SJSA1 (cell line): ENCODE measurements around the gene STRBP. TPM values are rescaled to one million over a fixed set of nuclear protein-coding genes. Genes with fewer than 3 reads are reported as not detected.
"Not testable (repeated sequence)": the region's sequence is repeated elsewhere in the genome, so short reads cannot be mapped to it uniquely, and the experiment has no call there.

Source experiments
- DNase-seq, 2 experiments: peaks; one replicate each; pipeline ENCODE4 v3.0.0-alpha.2; 2015 to 2020; ENCODE audit warnings: low spot score in 2 of 2, low read depth in 1 of 2
- H3K27ac ChIP-seq: fragments of 250-450 bp; sonication (Bioruptor Pico); 2 replicates; pipeline ENCODE4 v1.5.1; 2020; ENCODE audit warnings: mild to moderate bottlenecking, moderate library complexity
- H3K27me3 ChIP-seq: fragments of 250-450 bp; sonication (Bioruptor Pico); replicated peaks from 2 replicates; pipeline ENCODE4 v1.5.1; 2020; ENCODE audit warnings: mild to moderate bottlenecking, moderate library complexity
- H3K36me3 ChIP-seq: fragments of 250-450 bp; sonication (Bioruptor Pico); 2 replicates; pipeline ENCODE4 v1.5.1; 2020; ENCODE audit warnings: mild to moderate bottlenecking
- H3K4me1 ChIP-seq: fragments of 250-450 bp; sonication (Bioruptor Pico); replicated peaks from 2 replicates; pipeline ENCODE4 v1.6.1; 2021; ENCODE audit warnings: mild to moderate bottlenecking
- H3K4me3 ChIP-seq: fragments of 250-450 bp; sonication (Bioruptor Pico); 2 replicates; pipeline ENCODE4 v1.5.1; 2020; ENCODE audit warnings: mild to moderate bottlenecking
- H3K9me3 ChIP-seq: fragments of 250-450 bp; sonication (Bioruptor Pico); replicated peaks from 2 replicates; pipeline ENCODE4 v1.5.1; 2020; ENCODE audit warnings: mild to moderate bottlenecking
- total RNA-seq: library from RNA; depleted of rRNA; stranded (reverse); fragments of >200 nt; shearing (Covaris generic); gene quantifications from 2 replicates; pipeline ENCODE4 v1.2.3, GENCODE V29; 2014

Gene STRBP
- total RNA-seq, 1 experiment from 2014 or later: 5.3 TPM

GRCh38 chr9:123220127-123220526 is 48.3 kb downstream of the STRBP start:
- Histone ChIP-seq H3K9me3 (no peaks in the 10 kb centered on the region), H3K27ac (no peak overlapping the region), H3K4me3 (no peak overlapping the region), H3K27me3 (no peaks in the 10 kb centered on the region), H3K4me1 (no peaks in the 10 kb centered on the region), H3K36me3 (no peaks in the 10 kb centered on the region)
- DNase-seq: no peak

GRCh38 chr9:123218831-123219230 is 49.6 kb downstream of the STRBP start:
- no peak for DNase-seq
- no peak overlapping the region for H3K4me3 ChIP-seq
- no peak overlapping the region for H3K27ac ChIP-seq
- H3K36me3 ChIP-seq: no peaks in the 10 kb centered on the region
- H3K27me3 ChIP-seq: no peaks in the 10 kb centered on the region
- no peaks in the 10 kb centered on the region for H3K4me1 ChIP-seq
- no peaks in the 10 kb centered on the region for H3K9me3 ChIP-seq

- Histone ChIP-seq H3K4me3 (no peak overlapping the region), H3K27me3 (no peaks in the 10 kb centered on the region), H3K36me3 (no peaks in the 10 kb centered on the region), H3K4me1 (no peaks in the 10 kb centered on the region), H3K27ac (no peak overlapping the region), H3K9me3 (no peaks in the 10 kb centered on the region)
- no peak for DNase-seq
These were observed 51.2 kb downstream of the STRBP start for GRCh38 chr9:123217128-123217654.

GRCh38 chr9:123216251-123216797 is 52.1 kb downstream of the STRBP start:
- H3K27me3 ChIP-seq: no peaks in the 10 kb centered on the region
- H3K36me3 ChIP-seq: no peaks in the 10 kb centered on the region
- no peaks in the 10 kb centered on the region for H3K9me3 ChIP-seq
- DNase-seq: no peak
- H3K4me3 ChIP-seq: no peak overlapping the region
- no peak overlapping the region for H3K27ac ChIP-seq
- no peaks in the 10 kb centered on the region for H3K4me1 ChIP-seq

DNA sequence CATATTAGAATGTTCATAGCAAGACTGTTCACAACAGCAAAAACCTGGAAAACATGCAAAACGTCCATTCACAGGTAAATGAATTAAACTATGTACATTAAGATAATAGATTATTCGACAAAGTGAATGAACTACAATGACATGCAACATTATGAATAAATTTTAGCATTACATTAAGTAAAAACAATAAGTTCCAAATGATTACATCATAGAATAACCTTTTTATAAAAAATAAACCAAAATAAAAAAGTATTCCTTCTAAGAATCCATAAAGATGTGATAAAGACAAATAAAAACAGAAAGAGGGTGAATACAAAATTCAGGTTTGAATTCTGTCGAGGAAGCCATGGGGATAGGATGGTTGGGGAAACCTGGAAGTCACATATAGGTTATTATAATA is 57.3 kb downstream of the STRBP start:
- Histone ChIP-seq H3K9me3 (no peaks in the 10 kb centered on the region), H3K27me3 (peaks cover 7% of the 10 kb centered on the region; the same call in 1 of the 2 replicates), H3K36me3 (no peaks in the 10 kb centered on the region), H3K4me1 (no peaks in the 10 kb centered on the region), H3K4me3 (no peak overlapping the region), H3K27ac (no peak overlapping the region)
- DNase-seq: no peak

GRCh38 chr9:123208626-123209174 is 59.7 kb downstream of the STRBP start:
- H3K27ac ChIP-seq: no peak overlapping the region
- H3K9me3 ChIP-seq: no peaks in the 10 kb centered on the region
- no peak overlapping the region for H3K4me3 ChIP-seq
- no peaks in the 10 kb centered on the region for H3K36me3 ChIP-seq
- H3K27me3 ChIP-seq: peaks cover 7% of the 10 kb centered on the region; the same call in 1 of the 2 replicates
- no peaks in the 10 kb centered on the region for H3K4me1 ChIP-seq
- DNase-seq: no peak

GRCh38 chr9:123206065-123206464 is 62.3 kb downstream of the STRBP start:
- no peak overlapping the region for H3K27ac ChIP-seq
- no peak overlapping the region for H3K4me3 ChIP-seq
- H3K4me1 ChIP-seq: no peaks in the 10 kb centered on the region
- no peaks in the 10 kb centered on the region for H3K36me3 ChIP-seq
- no peaks in the 10 kb centered on the region for H3K9me3 ChIP-seq
- H3K27me3 ChIP-seq: peaks cover 12% of the 10 kb centered on the region; the same call in 1 of the 2 replicates
- DNase-seq: no peak

- H3K27me3 ChIP-seq: peaks cover 6% of the 10 kb centered on the region; the same call in 1 of the 2 replicates
- no peaks in the 10 kb centered on the region for H3K4me1 ChIP-seq
- H3K36me3 ChIP-seq: no peaks in the 10 kb centered on the region
- no peaks in the 10 kb centered on the region for H3K9me3 ChIP-seq
- no peak for DNase-seq
- H3K4me3 ChIP-seq: no peak overlapping the region
- H3K27ac ChIP-seq: no peak overlapping the region
These were observed 67.3 kb downstream of the STRBP start for GRCh38 chr9:123201083-123201482.

GRCh38 chr9:123200469-123200868 is 67.9 kb downstream of the STRBP start:
- not testable (repeated sequence) for DNase-seq, H3K27ac ChIP-seq, H3K9me3 ChIP-seq, H3K4me3 ChIP-seq, H3K4me1 ChIP-seq, H3K27me3 ChIP-seq, H3K36me3 ChIP-seq

GRCh38 chr9:123196124-123196523 is 72.3 kb downstream of the STRBP start:
- no peaks in the 10 kb centered on the region for H3K4me1 ChIP-seq
- no peaks in the 10 kb centered on the region for H3K36me3 ChIP-seq
- DNase-seq: no peak

GRCh38 chr9:123194023-123194422 is 74.4 kb downstream of the STRBP start:
- DNase-seq: no peak
- H3K27ac ChIP-seq: no peak overlapping the region
- H3K9me3 ChIP-seq: no peaks in the 10 kb centered on the region
- no peak overlapping the region for H3K4me3 ChIP-seq
- H3K4me1 ChIP-seq: no peaks in the 10 kb centered on the region
- no peaks in the 10 kb centered on the region for H3K27me3 ChIP-seq
- H3K36me3 ChIP-seq: no peaks in the 10 kb centered on the region

More at GRCh38 chr9:123196124-123196523, 72.3 kb downstream of the STRBP start:
- H3K27ac ChIP-seq: no peak overlapping the region
- no peaks in the 10 kb centered on the region for H3K9me3 ChIP-seq
- no peak overlapping the region for H3K4me3 ChIP-seq
- no peaks in the 10 kb centered on the region for H3K27me3 ChIP-seq

DNA sequence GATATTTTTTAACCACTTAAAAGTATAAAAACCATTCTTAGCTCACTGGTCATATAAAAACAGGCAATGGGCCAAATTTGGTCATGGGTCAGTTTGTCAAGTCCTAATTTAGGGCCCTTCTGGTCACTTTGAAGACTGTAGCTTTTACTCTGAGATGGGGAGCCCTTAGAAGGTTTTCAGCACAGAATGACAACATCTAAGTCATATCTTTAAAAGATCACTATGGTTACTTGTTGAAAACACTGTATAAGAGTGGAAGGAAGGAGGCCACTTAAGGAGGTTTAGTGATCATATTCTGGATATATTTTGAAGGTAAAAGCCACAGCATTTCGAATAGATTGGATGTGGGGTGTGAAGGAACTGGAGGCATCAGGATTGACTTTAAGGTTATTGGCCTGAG is 76.7 kb downstream of the STRBP start:
- H3K36me3 ChIP-seq: no peaks in the 10 kb centered on the region
- no peak for DNase-seq

GRCh38 chr9:123191260-123191659 is 77.1 kb downstream of the STRBP start:
- no peaks in the 10 kb centered on the region for H3K9me3 ChIP-seq
- no peak overlapping the region for H3K27ac ChIP-seq
- no peaks in the 10 kb centered on the region for H3K36me3 ChIP-seq
- no peak for DNase-seq
- no peak overlapping the region for H3K4me3 ChIP-seq
- H3K27me3 ChIP-seq: no peaks in the 10 kb centered on the region
- H3K4me1 ChIP-seq: no peaks in the 10 kb centered on the region

More for the DNA sequence above, 76.7 kb downstream of the STRBP start:
- H3K4me1 ChIP-seq: no peaks in the 10 kb centered on the region
- H3K27me3 ChIP-seq: no peaks in the 10 kb centered on the region
- H3K9me3 ChIP-seq: no peaks in the 10 kb centered on the region
- H3K27ac ChIP-seq: no peak overlapping the region
- H3K4me3 ChIP-seq: no peak overlapping the region

DNA sequence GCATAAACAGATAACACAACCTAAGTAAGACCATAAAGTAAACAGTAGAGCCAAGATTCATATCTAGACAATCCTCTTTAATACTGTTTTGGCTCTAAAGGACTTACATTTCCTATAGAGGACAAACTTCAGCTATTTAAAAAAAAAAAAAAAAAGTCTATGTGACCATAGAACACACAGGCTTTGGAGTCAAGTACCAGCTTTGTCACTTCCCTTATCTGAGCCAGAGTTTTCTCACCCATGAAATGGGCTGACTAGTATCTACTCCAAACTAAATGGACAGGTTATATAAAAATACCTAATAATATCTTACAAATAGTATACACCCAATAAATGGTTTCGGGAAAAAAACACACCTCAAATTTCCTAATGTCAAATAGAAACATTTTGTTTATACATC is 81.3 kb downstream of the STRBP start:
- H3K4me3 ChIP-seq: no peak overlapping the region
- no peaks in the 10 kb centered on the region for H3K36me3 ChIP-seq
- DNase-seq: no peak
- no peak overlapping the region for H3K27ac ChIP-seq
- no peaks in the 10 kb centered on the region for H3K9me3 ChIP-seq
- H3K27me3 ChIP-seq: no peaks in the 10 kb centered on the region
- no peaks in the 10 kb centered on the region for H3K4me1 ChIP-seq

DNA sequence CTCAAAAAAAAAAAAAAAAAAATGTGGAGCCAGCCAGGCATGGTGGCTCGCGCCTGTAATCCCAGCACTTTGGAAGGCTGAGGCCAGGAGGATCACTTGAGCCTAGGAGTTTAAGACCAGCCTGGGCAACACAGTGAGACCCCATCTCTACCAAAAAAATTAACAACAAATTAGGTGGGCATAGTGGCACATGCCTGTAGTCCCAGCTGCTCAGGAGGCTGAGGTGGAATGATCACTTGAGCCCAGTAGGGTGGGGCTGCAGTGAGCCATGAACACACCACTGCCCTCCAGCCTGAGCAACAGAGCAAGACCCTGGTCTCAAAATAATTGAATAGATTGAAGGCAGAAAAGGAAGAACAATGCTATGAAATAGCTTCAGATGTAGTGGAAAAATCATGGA is 82.4 kb downstream of the STRBP start:
- not testable (repeated sequence) for H3K36me3 ChIP-seq, H3K27ac ChIP-seq, H3K4me3 ChIP-seq, DNase-seq, H3K9me3 ChIP-seq, H3K27me3 ChIP-seq, H3K4me1 ChIP-seq
